ENCODE measurements around the gene KCNC1. TPM values are rescaled to one million over a fixed set of nuclear protein-coding genes. Genes with fewer than 3 reads are reported as not detected.

The KCNC1 gene
- total RNA-seq, 1 experiment from 2014 or later = 0.04 TPM

DNA sequence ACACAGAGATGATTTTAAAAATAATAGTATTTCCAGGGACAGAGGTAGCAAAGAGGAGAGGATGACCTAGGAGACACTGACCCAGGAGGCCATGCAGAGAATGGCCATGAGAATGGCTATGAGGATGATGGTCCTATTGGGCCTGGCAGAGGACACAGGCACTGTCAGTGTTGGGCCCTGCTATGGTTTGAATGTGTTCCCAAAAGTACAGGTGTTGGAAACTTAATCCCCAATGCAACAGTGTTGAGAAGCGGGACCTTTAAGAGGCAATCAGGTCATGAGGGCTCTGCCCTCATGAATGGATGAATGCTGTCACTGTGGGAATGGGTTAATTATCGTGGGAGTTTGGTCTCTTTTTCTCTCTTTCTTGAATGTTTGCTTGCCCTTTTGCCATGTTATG, 61.6 kb downstream of the KCNC1 start:
- no peak overlapping the region for H4K5ac ChIP-seq (ENCODE audit: insufficient read length, low read depth, low read length)
- no peak overlapping the region; a peak in 1 of 7 replicates for H3K27ac Mint-ChIP-seq
- no peak overlapping the region for H2BK5ac ChIP-seq (ENCODE audit: insufficient read length, low read length)
- H3K4me1 Mint-ChIP-seq = peaks cover 2 to 8% of the 10 kb centered on the region in 2 experiments
- no peak overlapping the region for H3K14ac ChIP-seq (ENCODE audit: insufficient read depth, low read length)
- H3T11ph ChIP-seq (ENCODE audit: low read length) = no peak overlapping the region
- no peaks in the 10 kb centered on the region for H3K79me2 ChIP-seq (ENCODE audit: insufficient read depth, low read length)
- H3K27me3 ChIP-seq (ENCODE audit: insufficient read depth, low read length) = no peaks in the 10 kb centered on the region
- H3K4ac ChIP-seq (ENCODE audit: low read depth, low read length) = no peak overlapping the region
- no peak overlapping the region for H2AK5ac ChIP-seq (ENCODE audit: insufficient read length, low read length)
- H3K4me3 Mint-ChIP-seq = no peak overlapping the region
- H2BK12ac ChIP-seq (ENCODE audit: insufficient read length, low read depth, low read length) = no peak overlapping the region
- H4K20me1 ChIP-seq (ENCODE audit: control insufficient read depth, insufficient read depth, insufficient read length) = no peaks in the 10 kb centered on the region
- no peak for TF ChIP-seq CTCF (conservative IDR thresholded peaks at IDR 0.05)
- H2AFZ ChIP-seq (ENCODE audit: low read length) = no peak overlapping the region
- H3K23me2 ChIP-seq (ENCODE audit: insufficient read length, low read depth, low read length, poor library complexity, severe bottlenecking) = no peaks in the 10 kb centered on the region
- H3K56ac ChIP-seq (ENCODE audit: insufficient read length, low read depth, low read length) = no peak overlapping the region
- no peak overlapping the region for H3K4me2 ChIP-seq (ENCODE audit: insufficient read depth, insufficient read length, low read length)
- no peak overlapping the region for H3K27ac ChIP-seq (ENCODE audit: insufficient read length, low read depth, low read length)
- H4K91ac ChIP-seq (ENCODE audit: insufficient read length, low read depth, low read length) = no peak overlapping the region
- H2BK20ac ChIP-seq (ENCODE audit: low read depth, low read length, poor library complexity, severe bottlenecking) = no peak overlapping the region
- peaks cover 2 to 7% of the 10 kb centered on the region in 2 experiments; a peak in 2 of 5 replicates for H3K9me3 Mint-ChIP-seq
- H3K4me1 ChIP-seq (ENCODE audit: insufficient read depth, low read length) = no peaks in the 10 kb centered on the region
- H2BK120ac ChIP-seq (ENCODE audit: low read depth, low read length, poor library complexity, severe bottlenecking) = no peak overlapping the region
- no peaks in the 10 kb centered on the region for H3K79me1 ChIP-seq (ENCODE audit: insufficient read depth, low read depth, low read length, poor library complexity, severe bottlenecking)
- no peak for DNase-seq
- no peak overlapping the region for H3K18ac ChIP-seq (ENCODE audit: insufficient read length, low read depth, low read length)
- no peak overlapping the region for H3K23ac ChIP-seq (ENCODE audit: insufficient read length, low read depth, low read length)
- H3K9me3 ChIP-seq (ENCODE audit: control insufficient read depth, low read depth, low read length) = no peaks in the 10 kb centered on the region
- H3K36me3 Mint-ChIP-seq (ENCODE audit: insufficient read depth in 1 of 3, low read depth in 3 of 3) = peaks cover 0 to 6% (median 2%) of the 10 kb centered on the region in 3 experiments; a peak in 3 of 7 replicates
- H4K8ac ChIP-seq (replicated peaks; ENCODE audit: insufficient read length, low read depth, low read length) = no peak overlapping the region
- WGBS (ENCODE audit: extremely low coverage, insufficient read length, low lambda C conversion rate) = no CpG with 5 or more reads among the region's 2 CpGs
- no peak overlapping the region for H3K9ac ChIP-seq (ENCODE audit: extremely low read depth, insufficient read length, low read length)
- peaks cover 5% of the 10 kb centered on the region; the same call in 1 of the 2 replicates for H3K27me3 Mint-ChIP-seq (ENCODE audit: low read depth)
- H2BK15ac ChIP-seq (ENCODE audit: low read depth, low read length) = no peak overlapping the region
